Body of pancreas (tissue), 4 donors: ENCODE data around the gene STAB1. TPM values are rescaled to one million over a fixed set of nuclear protein-coding genes. Genes with fewer than 3 reads are reported as not detected.

Source experiments
- ATAC-seq: fragments of 150-250 bp; one replicate; pipeline ENCODE4 v1.9.1; 2016
- DNase-seq, 4 donors: peaks; one replicate each; pipeline ENCODE4 v3.0.0-alpha.2; 2019
- H3K27ac ChIP-seq, 4 donors: fragments of 200-600 bp; sonication (generic); 1 replicate in 3 of 4; 2 replicates in 1 of 4; pipeline versions ENCODE4 v1.5.1 to v1.6.1; 2016 to 2019; ENCODE audit warnings: mild to moderate bottlenecking in 1 of 4, mixed read lengths in 1 of 4, moderate library complexity in 1 of 4
- H3K27me3 ChIP-seq, 2 donors: fragments of 200-600 bp; sonication (generic); one replicate each; pipeline ENCODE4 v1.6.0; 2016; ENCODE audit warnings: mild to moderate bottlenecking in 1 of 2
- H3K36me3 ChIP-seq, 2 donors: fragments of 200-600 bp; sonication (generic); replicated peaks in 1 of 2; 2 replicates each; pipeline ENCODE4 v1.5.1; 2016; ENCODE audit warnings: low read depth in 2 of 2; ENCODE audit not compliant: insufficient read depth in 1 of 2
- H3K4me1 ChIP-seq: fragments of 200-600 bp; sonication (generic); one replicate; pipeline ENCODE4 v1.6.0; 2016
- H3K4me3 ChIP-seq, 2 donors: fragments of 200-600 bp; sonication (generic); 1 replicate in 1 of 2; 2 replicates in 1 of 2; pipeline ENCODE4 v1.5.1; 2016 to 2019
- H3K9me3 ChIP-seq, 3 donors: fragments of 200-600 bp; sonication (generic); 1 replicate in 2 of 3; 2 replicates in 1 of 3; pipeline ENCODE4 v1.5.1; 2016
- POLR2A ChIP-seq, 3 donors: fragments of 450-650 bp; IDR thresholded peaks; one replicate each; pipeline ENCODE4 v1.6.1; 2016; ENCODE audit warnings: antibody characterized with exemption in 3 of 3, mild to moderate bottlenecking in 2 of 3
- WGBS, 2 donors: methylation state at CpG; one replicate each; pipeline ENCODE4 v1.1.5; 2017; 5-methylcytosine and 5-hydroxymethylcytosine counted together
- intact Hi-C: fragments of 100-400 bp; cut with DNase I; formaldehyde crosslinking; loops from one replicate; pipeline ENCODE4 v1.15.1; 2023
- total RNA-seq, 2 donors: library from RNA; depleted of rRNA; stranded (reverse); fragments of >200 nt; gene quantifications; one replicate each; pipeline ENCODE4 v1.1.0, GENCODE V29; 2016
- TF ChIP-seq, protein P1 (sequence below), 7 experiments: fragments of 450-650 bp in 4 of 7; fragments of 200-600 bp in 3 of 7; sonication (generic) in 3 of 7; IDR thresholded peaks; one replicate each; pipeline ENCODE4 v1.5.1; 2016 to 2019; ENCODE audit warnings: antibody characterized with exemption in 7 of 7

The STAB1 gene
- total RNA-seq, 2 donors from 2014 or later, result 50.4 to 55.3 TPM

GRCh38 chr3:52494445-52494844 lies 693 bp upstream of the STAB1 start:
- 80 to 89% methylated on average over 7 of the region's 7 CpGs for WGBS, 2 donors
- Histone ChIP-seq H3K9me3 (no peaks in the 10 kb centered on the region), H3K27me3 (no peaks in the 10 kb centered on the region), H3K4me1 (peaks cover 4% of the 10 kb centered on the region), H3K4me3 (no peak overlapping the region), H3K27ac (peak overlapping the region in 1 of 4 donors; percentile 67), H3K36me3 (peaks cover 0 to 20% of the 10 kb centered on the region in 2 donors)
- no peak for DNase-seq
- no peak for TF ChIP-seq POLR2A (IDR thresholded peaks at IDR 0.05)
- TF ChIP-seq, protein P1, sequence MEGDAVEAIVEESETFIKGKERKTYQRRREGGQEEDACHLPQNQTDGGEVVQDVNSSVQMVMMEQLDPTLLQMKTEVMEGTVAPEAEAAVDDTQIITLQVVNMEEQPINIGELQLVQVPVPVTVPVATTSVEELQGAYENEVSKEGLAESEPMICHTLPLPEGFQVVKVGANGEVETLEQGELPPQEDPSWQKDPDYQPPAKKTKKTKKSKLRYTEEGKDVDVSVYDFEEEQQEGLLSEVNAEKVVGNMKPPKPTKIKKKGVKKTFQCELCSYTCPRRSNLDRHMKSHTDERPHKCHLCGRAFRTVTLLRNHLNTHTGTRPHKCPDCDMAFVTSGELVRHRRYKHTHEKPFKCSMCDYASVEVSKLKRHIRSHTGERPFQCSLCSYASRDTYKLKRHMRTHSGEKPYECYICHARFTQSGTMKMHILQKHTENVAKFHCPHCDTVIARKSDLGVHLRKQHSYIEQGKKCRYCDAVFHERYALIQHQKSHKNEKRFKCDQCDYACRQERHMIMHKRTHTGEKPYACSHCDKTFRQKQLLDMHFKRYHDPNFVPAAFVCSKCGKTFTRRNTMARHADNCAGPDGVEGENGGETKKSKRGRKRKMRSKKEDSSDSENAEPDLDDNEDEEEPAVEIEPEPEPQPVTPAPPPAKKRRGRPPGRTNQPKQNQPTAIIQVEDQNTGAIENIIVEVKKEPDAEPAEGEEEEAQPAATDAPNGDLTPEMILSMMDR (IDR thresholded peaks at IDR 0.05), result no peak
- intact Hi-C loops, result no loop called here
- no peak for ATAC-seq

DNA sequence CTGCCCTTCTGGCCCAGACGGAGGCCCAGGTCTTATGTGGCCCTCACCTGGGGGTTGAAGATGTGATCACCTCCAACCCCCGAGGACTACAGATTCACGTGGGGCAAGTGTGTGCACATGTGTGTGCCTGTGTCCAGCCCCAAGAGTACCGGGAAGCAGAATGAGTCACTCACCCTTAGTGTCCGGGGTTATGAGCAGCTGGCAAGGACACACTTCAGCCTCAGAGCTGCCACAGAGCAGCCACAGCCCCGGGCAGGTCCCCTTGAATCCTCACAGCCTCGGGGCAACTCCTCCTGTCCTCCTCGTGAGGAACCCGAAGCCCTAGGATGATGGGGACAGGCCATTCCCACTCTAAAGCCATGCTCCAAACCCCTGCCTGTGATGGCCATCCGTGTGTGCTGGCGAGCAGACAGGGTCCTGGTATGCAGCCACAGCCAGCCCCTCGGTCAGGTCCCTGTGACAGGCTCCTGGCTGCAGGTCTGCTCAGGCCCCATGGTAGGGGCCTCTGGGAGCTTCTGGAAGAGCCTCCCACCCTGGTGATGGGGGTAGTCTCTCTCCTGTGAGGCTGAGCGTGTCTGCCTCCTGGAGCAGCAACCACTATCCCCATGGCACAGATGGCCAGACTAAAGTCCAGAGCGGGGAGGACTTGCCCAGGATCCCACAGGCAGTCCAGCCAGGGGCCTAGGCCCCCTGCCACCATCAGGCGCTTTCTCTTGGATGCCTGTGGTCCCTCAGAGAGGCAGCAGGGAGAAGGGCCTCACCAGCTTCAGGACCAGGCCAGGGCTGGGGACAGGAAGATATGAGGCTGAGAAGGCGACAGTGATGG lies 852 bp downstream of the STAB1 start:
- intact Hi-C loops, result no loop called here
- TF ChIP-seq, protein P1 (IDR thresholded peaks at IDR 0.05), result no peak
- TF ChIP-seq POLR2A (IDR thresholded peaks at IDR 0.05), result no peak
- H3K4me3 ChIP-seq, result no peak overlapping the region
- ATAC-seq (peak; percentile 19), DNase-seq (peak in 2 of 4 donors; percentile 42 to 56)
- peak overlapping the region in 2 of 4 donors; percentile 53 to 67 for H3K27ac ChIP-seq
- 60 to 62% methylated on average over 1 to 14 of the region's 16 CpGs for WGBS, 2 donors
- peaks cover 0 to 14% of the 10 kb centered on the region in 2 donors for H3K36me3 ChIP-seq
- no peaks in the 10 kb centered on the region for H3K9me3 ChIP-seq
- H3K4me1 ChIP-seq, result no peaks in the 10 kb centered on the region
- no peaks in the 10 kb centered on the region for H3K27me3 ChIP-seq

DNA sequence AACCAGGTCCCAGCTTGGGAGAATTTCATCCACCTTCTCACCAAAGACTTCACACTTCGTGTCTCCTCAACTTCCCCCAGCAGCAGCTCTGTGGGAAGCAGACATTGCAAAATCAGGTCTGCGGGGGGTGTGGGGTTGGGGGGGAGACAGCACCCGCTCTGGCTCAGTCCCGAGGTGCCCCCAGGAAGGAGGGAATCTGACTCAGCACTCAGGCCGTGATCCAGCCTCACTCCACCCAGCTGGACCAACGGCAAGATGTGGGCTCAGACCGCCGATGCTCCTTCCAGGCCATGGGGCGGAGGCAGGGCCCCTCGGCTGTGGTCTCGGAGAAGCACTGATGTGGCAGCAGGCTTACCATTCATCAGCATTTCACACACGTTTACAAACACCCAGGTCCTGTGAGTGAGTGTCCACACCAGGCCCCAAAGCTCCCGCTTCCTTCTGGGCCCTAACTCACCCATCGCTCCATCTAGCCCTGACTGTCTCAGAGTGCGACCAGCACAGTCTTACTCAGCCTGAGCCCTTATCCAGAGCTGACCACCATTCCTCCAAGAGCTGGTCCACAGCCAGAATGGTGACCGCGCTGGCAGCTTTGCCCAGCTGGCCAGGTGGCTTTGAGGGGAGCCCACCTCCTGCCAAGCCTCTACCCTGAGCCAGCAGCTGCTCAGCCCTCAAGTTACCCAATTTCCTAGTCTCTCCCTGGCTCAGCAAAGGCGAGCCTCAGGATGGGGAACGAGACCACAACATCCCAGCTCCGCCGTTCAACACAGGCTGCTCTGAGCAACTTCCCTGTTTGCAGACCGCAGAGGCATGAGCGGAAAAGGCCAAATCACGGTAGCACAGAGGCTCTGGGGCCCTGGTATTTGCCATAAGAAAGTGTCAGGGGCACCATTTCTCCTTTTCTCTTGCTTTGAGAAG lies 3.3 kb downstream of the STAB1 start:
- 67 to 85% methylated on average over 7 to 22 of the region's 24 CpGs for WGBS, 2 donors
- H3K4me1 ChIP-seq, result peaks cover under 1% of the 10 kb centered on the region
- intact Hi-C loops, result no loop called here
- H3K9me3 ChIP-seq, result no peaks in the 10 kb centered on the region
- H3K27me3 ChIP-seq, result no peaks in the 10 kb centered on the region
- TF ChIP-seq POLR2A (IDR thresholded peaks at IDR 0.05), result peak in 1 of 3 donors; percentile 7
- TF ChIP-seq, protein P1 (IDR thresholded peaks at IDR 0.05), result no peak
- ATAC-seq (no peak), DNase-seq (peak in 1 of 4 donors; percentile 76)
- H3K4me3 ChIP-seq, result no peak overlapping the region
- peak overlapping the region in 1 of 4 donors; percentile 65 for H3K27ac ChIP-seq
- no peaks in the 10 kb centered on the region for H3K36me3 ChIP-seq

GRCh38 chr3:52501046-52501445 lies 5.9 kb downstream of the STAB1 start:
- no peaks in the 10 kb centered on the region for H3K9me3 ChIP-seq
- H3K36me3 ChIP-seq, result no peaks in the 10 kb centered on the region
- 87% methylated on average over 11 of the region's 11 CpGs; no CpG with 5 or more reads in 1 of the 2 donors for WGBS, 2 donors
- H3K27ac ChIP-seq, result no peak overlapping the region
- no peak overlapping the region for H3K4me3 ChIP-seq
- H3K4me1 ChIP-seq, result peaks cover 9% of the 10 kb centered on the region
- intact Hi-C loops, result no loop called here
- TF ChIP-seq, protein P1 (IDR thresholded peaks at IDR 0.05), result no peak
- no peak for TF ChIP-seq POLR2A (IDR thresholded peaks at IDR 0.05)
- no peak for ATAC-seq
- DNase-seq, result no peak
- no peaks in the 10 kb centered on the region for H3K27me3 ChIP-seq
